A673 (cell line): Measurements from ENCODE around the gene CACNA2D1. TPM values are rescaled to one million over a fixed set of nuclear protein-coding genes. Genes with fewer than 3 reads are reported as not detected.

Source experiments
- BruUV-seq: library from RNA; stranded (reverse); fragments of 400-500 nt; replicated peaks from 2 replicates; lab custom pipeline; 2021; lab: Mats Ljungman, UMichigan
- CTCF ChIA-PET: fragments of 300-600 bp; sonication (Branson Sonifier 250); formaldehyde crosslinking; loops from one replicate; lab custom pipeline; 2022; ENCODE audit warnings: antibody characterized with exemption; lab: Charles Lee
- POLR2A ChIA-PET: fragments of 300-600 bp; sonication (Branson Sonifier 250); formaldehyde crosslinking; loops from one replicate; lab custom pipeline; 2022; ENCODE audit warnings: antibody characterized with exemption; ENCODE audit not compliant: low non-redundant PET; lab: Charles Lee
- DNase-seq: peaks from one replicate; pipeline ENCODE4 v3.0.0-alpha.2; 2015; ENCODE audit warnings: low spot score
- H3K27ac ChIP-seq: fragments of 200-600 bp; sonication (generic); 2 replicates; pipeline ENCODE4 v1.5.1; 2016; ENCODE audit warnings: mixed run types, low read depth, mild to moderate bottlenecking, mixed read lengths, antibody characterized with exemption, low read length; ENCODE audit not compliant: poor library complexity, severe bottlenecking
- H3K27me3 ChIP-seq: fragments of 200-600 bp; sonication (generic); replicated peaks from 2 replicates; pipeline ENCODE4 v1.6.1; 2017; ENCODE audit warnings: mixed run types, low read depth, mild to moderate bottlenecking, mixed read lengths, antibody characterized with exemption, low read length; ENCODE audit not compliant: insufficient read depth, poor library complexity
- H3K36me3 ChIP-seq: fragments of 200-600 bp; sonication (generic); 2 replicates; pipeline ENCODE4 v1.6.1; 2016; ENCODE audit warnings: mixed run types, mild to moderate bottlenecking, mixed read lengths, antibody characterized with exemption, low read length; ENCODE audit not compliant: insufficient read depth, poor library complexity, severe bottlenecking
- H3K4me1 ChIP-seq: fragments of 200-600 bp; sonication (generic); 2 replicates; pipeline ENCODE4 v1.6.1; 2017; ENCODE audit warnings: mixed run types, mild to moderate bottlenecking, mixed read lengths, antibody characterized with exemption, low read length; ENCODE audit not compliant: insufficient read depth, poor library complexity, severe bottlenecking
- H3K4me3 ChIP-seq: fragments of 200-600 bp; sonication (generic); 2 replicates; pipeline ENCODE4 v1.5.1; 2016; ENCODE audit warnings: low read depth, mixed run types, mild to moderate bottlenecking, mixed read lengths, low read length; ENCODE audit not compliant: poor library complexity, severe bottlenecking
- H3K9me3 ChIP-seq: fragments of 200-600 bp; sonication (generic); 2 replicates; pipeline ENCODE4 v1.6.1; 2016; ENCODE audit warnings: mixed run types, low read depth, mild to moderate bottlenecking, mixed read lengths, antibody characterized with exemption, low read length; ENCODE audit not compliant: poor library complexity, severe bottlenecking
- EZH2 ChIP-seq: fragments of 200-600 bp; sonication (generic); IDR thresholded peaks from 2 replicates; pipeline ENCODE4 v1.6.1; 2017; ENCODE audit warnings: borderline replicate concordance, low read depth, mild to moderate bottlenecking, mixed read lengths, antibody characterized with exemption, low read length; ENCODE audit not compliant: poor library complexity, severe bottlenecking
- intact Hi-C: fragments of 100-400 bp; cut with micrococcal nuclease; formaldehyde crosslinking; loops from one replicate; pipeline ENCODE4 v1.10.0; 2022; ENCODE audit not compliant: unreplicated experiment
- total RNA-seq: library from RNA; stranded (reverse); gene quantifications from 2 replicates; pipeline ENCODE4 v1.2.3, GENCODE V29; 2021
- TF ChIP-seq, protein P1 (sequence below): fragments of 300-800, 200-600 bp; sonication (generic); conservative IDR thresholded peaks from 2 replicates; pipeline ENCODE4 v1.5.1; 2017; ENCODE audit warnings: low read depth, mild to moderate bottlenecking, antibody characterized with exemption, low read length, moderate library complexity, mixed read lengths

CACNA2D1 gene
- total RNA-seq, 1 experiment from 2014 or later = 49.1 TPM

DNA sequence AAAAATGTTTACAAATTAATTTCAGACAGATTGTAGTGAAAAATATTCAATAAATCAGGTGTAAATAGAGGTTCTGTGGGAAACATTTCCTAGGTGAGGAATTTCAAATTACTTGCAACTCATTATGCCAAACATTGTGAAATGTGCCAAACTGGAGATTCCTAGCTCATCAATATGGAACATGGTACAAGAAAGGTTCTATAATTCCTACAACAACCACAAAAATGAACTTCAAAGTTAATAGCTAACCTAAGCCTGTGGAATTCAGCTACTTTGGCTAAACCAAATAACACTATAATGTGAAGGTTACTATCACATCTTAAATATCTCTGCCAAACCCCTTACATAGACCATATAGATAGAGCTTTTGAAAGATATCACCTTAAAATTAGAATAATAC, 450.4 kb downstream of the CACNA2D1 start:
- intact Hi-C loops = no loop called here
- Histone ChIP-seq H3K36me3 (no peaks in the 10 kb centered on the region), H3K9me3 (no peaks in the 10 kb centered on the region), H3K27ac (no peak overlapping the region), H3K4me3 (no peak overlapping the region), H3K27me3 (no peaks in the 10 kb centered on the region), H3K4me1 (no peaks in the 10 kb centered on the region)
- BruUV-seq = no TSS peak
- no peak for DNase-seq
- ChIA-PET POLR2A (no interaction called here), CTCF (no interaction called here)
- TF ChIP-seq, protein P1, sequence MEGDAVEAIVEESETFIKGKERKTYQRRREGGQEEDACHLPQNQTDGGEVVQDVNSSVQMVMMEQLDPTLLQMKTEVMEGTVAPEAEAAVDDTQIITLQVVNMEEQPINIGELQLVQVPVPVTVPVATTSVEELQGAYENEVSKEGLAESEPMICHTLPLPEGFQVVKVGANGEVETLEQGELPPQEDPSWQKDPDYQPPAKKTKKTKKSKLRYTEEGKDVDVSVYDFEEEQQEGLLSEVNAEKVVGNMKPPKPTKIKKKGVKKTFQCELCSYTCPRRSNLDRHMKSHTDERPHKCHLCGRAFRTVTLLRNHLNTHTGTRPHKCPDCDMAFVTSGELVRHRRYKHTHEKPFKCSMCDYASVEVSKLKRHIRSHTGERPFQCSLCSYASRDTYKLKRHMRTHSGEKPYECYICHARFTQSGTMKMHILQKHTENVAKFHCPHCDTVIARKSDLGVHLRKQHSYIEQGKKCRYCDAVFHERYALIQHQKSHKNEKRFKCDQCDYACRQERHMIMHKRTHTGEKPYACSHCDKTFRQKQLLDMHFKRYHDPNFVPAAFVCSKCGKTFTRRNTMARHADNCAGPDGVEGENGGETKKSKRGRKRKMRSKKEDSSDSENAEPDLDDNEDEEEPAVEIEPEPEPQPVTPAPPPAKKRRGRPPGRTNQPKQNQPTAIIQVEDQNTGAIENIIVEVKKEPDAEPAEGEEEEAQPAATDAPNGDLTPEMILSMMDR = no peak

DNA sequence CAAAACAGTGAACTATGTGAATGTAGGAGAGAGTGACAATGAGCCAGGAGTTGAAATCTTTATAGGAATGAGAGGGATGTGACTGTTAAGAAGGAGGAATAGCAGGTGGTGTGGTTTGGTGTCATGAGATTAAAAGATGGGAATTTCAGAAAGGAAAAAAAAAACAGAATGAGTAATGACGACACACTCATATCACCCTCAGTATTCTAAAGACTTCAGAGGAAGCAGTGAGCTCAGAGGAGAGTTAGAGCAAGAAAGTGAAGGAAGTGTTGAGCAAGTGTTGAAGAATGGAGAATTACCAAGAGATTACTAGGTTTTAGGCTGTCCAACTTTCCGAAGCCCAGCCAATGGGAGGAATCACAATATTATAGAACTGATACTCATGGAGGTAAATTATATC, 453.2 kb downstream of the CACNA2D1 start:
- Histone ChIP-seq H3K9me3 (no peaks in the 10 kb centered on the region), H3K4me3 (no peak overlapping the region), H3K36me3 (no peaks in the 10 kb centered on the region), H3K27me3 (no peaks in the 10 kb centered on the region), H3K27ac (no peak overlapping the region), H3K4me1 (no peaks in the 10 kb centered on the region)
- TF ChIP-seq, protein P1 = no peak
- no peak for TF ChIP-seq EZH2
- BruUV-seq = no TSS peak
- intact Hi-C loops = no loop called here
- CTCF ChIA-PET = no interaction called here
- POLR2A ChIA-PET = no interaction called here
- peak; percentile 6 for DNase-seq

DNA sequence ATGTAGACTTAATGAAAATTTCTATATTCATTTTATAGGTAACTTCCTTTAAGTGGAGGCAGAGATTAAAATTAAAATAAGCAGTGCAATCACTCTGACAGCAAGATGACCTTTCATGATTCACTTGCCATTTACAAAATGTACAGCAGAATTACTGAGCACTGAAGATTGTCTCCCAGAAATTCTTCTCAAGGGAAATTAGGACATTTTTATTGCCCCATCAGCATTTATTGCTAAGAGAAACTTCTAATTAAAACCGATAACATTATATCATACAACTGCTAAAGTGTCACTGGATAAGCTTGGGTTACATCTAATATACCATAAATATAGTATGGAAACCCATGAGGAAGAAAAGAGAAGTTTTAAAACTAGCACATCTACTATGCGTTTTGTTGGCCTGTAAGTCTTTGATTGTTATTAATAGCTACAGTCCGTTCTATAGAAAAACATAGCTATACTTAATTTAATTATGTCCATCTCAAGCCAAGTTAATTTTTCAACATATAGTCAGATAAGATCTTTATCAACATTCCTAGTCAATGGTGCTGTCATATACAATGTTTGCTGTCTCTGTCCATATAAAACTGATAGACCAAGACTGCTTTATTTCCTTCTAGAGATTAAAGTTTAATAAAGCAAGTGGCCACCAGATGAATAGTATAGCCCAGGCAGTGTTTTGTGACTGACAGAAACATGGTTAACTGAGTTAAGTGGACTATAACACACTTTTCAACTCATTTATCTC, 456.7 kb downstream of the CACNA2D1 start:
- intact Hi-C loops = no loop called here
- no peak for DNase-seq
- POLR2A ChIA-PET = no interaction called here
- no peaks in the 10 kb centered on the region for H3K27me3 ChIP-seq
- H3K36me3 ChIP-seq = no peaks in the 10 kb centered on the region
- no TSS peak for BruUV-seq
- H3K27ac ChIP-seq = no peak overlapping the region
- no peaks in the 10 kb centered on the region for H3K4me1 ChIP-seq
- no peak overlapping the region for H3K4me3 ChIP-seq
- no peaks in the 10 kb centered on the region for H3K9me3 ChIP-seq
- CTCF ChIA-PET = no interaction called here
- TF ChIP-seq EZH2 = no peak
- TF ChIP-seq, protein P1 = no peak
